KMS-11 (cell line): ENCODE measurements around the gene TMEM128.
"Not testable (repeated sequence)": the region's sequence is repeated elsewhere in the genome, so short reads cannot be mapped to it uniquely, and the experiment has no call there.

Source experiments
- H2AFZ ChIP-seq: fragments of 200-600 bp; sonication (generic); 2 replicates; pipeline ENCODE4 v1.6.1; 2016; ENCODE audit warnings: antibody characterized with exemption, mixed run types, low read depth
- H3K27ac ChIP-seq: fragments of 200-600 bp; sonication (generic); 2 replicates; pipeline ENCODE4 v1.6.1; 2016; ENCODE audit warnings: mild to moderate bottlenecking, mixed run types
- H3K27me3 ChIP-seq: fragments of 200-600 bp; sonication (generic); 2 replicates; pipeline ENCODE4 v1.6.1; 2017; ENCODE audit warnings: mild to moderate bottlenecking, low read depth, mixed run types, moderate library complexity; ENCODE audit not compliant: insufficient read depth
- H3K36me3 ChIP-seq: fragments of 200-600 bp; sonication (generic); 2 replicates; pipeline ENCODE4 v1.6.1; 2017; ENCODE audit warnings: mild to moderate bottlenecking, mixed run types; ENCODE audit not compliant: insufficient read depth
- H3K4me1 ChIP-seq: fragments of 200-600 bp; sonication (generic); 2 replicates; pipeline ENCODE4 v1.6.1; 2016; ENCODE audit warnings: mild to moderate bottlenecking, low read depth, mixed run types; ENCODE audit not compliant: poor library complexity, severe bottlenecking
- H3K4me2 ChIP-seq: fragments of 200-600 bp; sonication (generic); 2 replicates; pipeline ENCODE4 v1.7.0; 2016; ENCODE audit warnings: mild to moderate bottlenecking, mixed run types
- H3K4me3 ChIP-seq: fragments of 200-600 bp; sonication (generic); IDR thresholded peaks from 2 replicates; pipeline ENCODE4 v1.6.1; 2017; ENCODE audit warnings: low read depth, low read length, mixed read lengths; ENCODE audit not compliant: insufficient read depth
- H3K79me2 ChIP-seq: fragments of 200-600 bp; sonication (generic); 2 replicates; pipeline ENCODE4 v1.6.1; 2016; ENCODE audit warnings: low read depth, mixed run types; ENCODE audit not compliant: insufficient read depth
- H3K9ac ChIP-seq: fragments of 200-600 bp; sonication (generic); 2 replicates; pipeline ENCODE4 v1.6.1; 2016; ENCODE audit warnings: mild to moderate bottlenecking, mixed run types
- H4K20me1 ChIP-seq: fragments of 200-600 bp; sonication (generic); 2 replicates; pipeline ENCODE4 v1.6.1; 2016; ENCODE audit warnings: mild to moderate bottlenecking, mixed run types; ENCODE audit not compliant: insufficient read depth
- CTCF ChIP-seq: fragments of 200-600 bp; sonication (generic); conservative IDR thresholded peaks from 2 replicates; pipeline ENCODE4 v1.6.1; 2017; ENCODE audit warnings: low read depth, mild to moderate bottlenecking, antibody characterized with exemption, low read length, moderate library complexity, mixed read lengths

The TMEM128 gene

GRCh38 chr4:4254666-4255065 lies 6.6 kb upstream of the TMEM128 start:
- TF ChIP-seq CTCF, result no peak

GRCh38 chr4:4254199-4254598 lies 6.2 kb upstream of the TMEM128 start:
- TF ChIP-seq CTCF, result no peak
- Histone ChIP-seq H4K20me1 (no peaks in the 10 kb centered on the region), H3K4me3 (no peak overlapping the region), H3K27ac (no peak overlapping the region), H3K4me2 (no peak overlapping the region), H3K27me3 (no peaks in the 10 kb centered on the region), H3K36me3 (no peaks in the 10 kb centered on the region), H3K9ac (no peak overlapping the region), H3K4me1 (no peaks in the 10 kb centered on the region), H2AFZ (no peak overlapping the region), H3K79me2 (no peaks in the 10 kb centered on the region)

More at GRCh38 chr4:4254666-4255065, 6.6 kb upstream of the TMEM128 start:
- no peaks in the 10 kb centered on the region for H4K20me1 ChIP-seq
- no peak overlapping the region for H2AFZ ChIP-seq
- no peak overlapping the region for H3K4me3 ChIP-seq
- no peaks in the 10 kb centered on the region for H3K4me1 ChIP-seq
- H3K27me3 ChIP-seq, result no peaks in the 10 kb centered on the region
- no peak overlapping the region for H3K9ac ChIP-seq
- H3K79me2 ChIP-seq, result no peaks in the 10 kb centered on the region
- no peak overlapping the region for H3K27ac ChIP-seq
- no peak overlapping the region for H3K4me2 ChIP-seq
- no peaks in the 10 kb centered on the region for H3K36me3 ChIP-seq

DNA sequence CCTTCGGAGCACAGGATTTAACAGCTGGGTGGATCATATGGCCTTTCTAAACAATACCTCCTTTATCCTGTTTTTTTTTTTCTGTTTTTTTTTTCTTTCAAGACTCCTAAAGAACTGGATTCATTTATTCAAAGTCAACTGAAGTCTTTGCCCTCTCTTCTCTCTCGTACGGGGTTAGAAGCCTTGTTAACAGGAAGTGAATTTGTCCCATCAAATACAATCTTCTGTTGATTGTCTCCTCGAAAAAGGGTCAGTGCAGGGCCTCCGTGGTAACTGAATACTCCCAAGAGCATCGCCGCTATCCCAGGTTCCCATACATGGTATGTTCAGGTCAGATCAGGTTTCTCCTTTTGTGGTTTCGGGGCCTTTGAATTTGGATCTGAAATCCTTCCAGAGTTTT lies 1.8 kb upstream of the TMEM128 start:
- H3K79me2 ChIP-seq, result no peaks in the 10 kb centered on the region

DNA sequence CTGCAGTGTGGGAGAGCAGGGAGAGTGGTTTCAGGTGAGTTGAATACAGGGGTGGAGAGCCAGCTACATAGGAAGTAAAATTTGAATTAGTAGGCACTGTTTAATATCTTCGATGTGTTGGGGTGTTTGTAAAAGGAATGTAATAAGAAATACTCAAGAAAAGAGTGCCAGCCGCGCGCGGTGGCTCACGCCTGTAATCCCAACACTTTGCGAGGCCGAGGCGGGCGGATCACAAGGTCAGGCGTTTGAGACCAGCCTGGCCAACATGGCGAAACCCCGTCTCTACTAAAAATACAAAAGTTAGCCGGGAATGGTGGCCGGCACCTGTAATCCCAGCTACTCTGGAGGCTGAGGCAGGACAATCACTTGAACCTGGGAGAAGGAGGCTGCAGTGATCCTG lies 1.3 kb upstream of the TMEM128 start:
- H3K79me2 ChIP-seq, H3K27me3 ChIP-seq, H3K9ac ChIP-seq, H3K36me3 ChIP-seq, H3K4me2 ChIP-seq, H4K20me1 ChIP-seq, H3K27ac ChIP-seq, H3K4me3 ChIP-seq, H3K4me1 ChIP-seq, H2AFZ ChIP-seq: not testable (repeated sequence)

More for the DNA sequence above, 1.8 kb upstream of the TMEM128 start:
- no peaks in the 10 kb centered on the region for H3K27me3 ChIP-seq
- no peaks in the 10 kb centered on the region for H4K20me1 ChIP-seq
- peaks cover 3% of the 10 kb centered on the region for H3K4me1 ChIP-seq
- no peak overlapping the region for H3K27ac ChIP-seq
- H3K36me3 ChIP-seq, result no peaks in the 10 kb centered on the region
- no peak overlapping the region for H3K4me2 ChIP-seq
- no peak overlapping the region for H3K9ac ChIP-seq
- no peak for TF ChIP-seq CTCF
- no peak overlapping the region for H3K4me3 ChIP-seq
- H2AFZ ChIP-seq, result no peak overlapping the region

DNA sequence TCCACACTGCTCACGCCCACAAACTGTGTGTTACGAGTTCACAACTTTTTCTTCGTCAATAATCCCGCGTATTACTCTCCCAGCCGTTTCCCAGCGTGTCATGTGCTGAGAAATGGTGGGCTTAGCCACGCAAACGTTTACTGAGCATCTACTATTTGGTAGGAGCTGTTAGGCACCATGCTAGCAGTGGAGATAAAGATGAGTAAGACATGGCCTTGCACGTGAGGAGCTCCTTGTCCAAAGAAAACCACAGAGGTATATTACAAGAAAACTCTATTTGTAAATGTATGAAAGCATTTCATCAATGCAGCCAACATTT lies 821 bp upstream of the TMEM128 start:
- Histone ChIP-seq H3K4me2 (peak overlapping the region; percentile 51), H3K27ac (peak overlapping the region; percentile 79; the same call in 1 of the 2 replicates), H3K79me2 (no peaks in the 10 kb centered on the region), H3K9ac (peak overlapping the region; percentile 82; the same call in 1 of the 2 replicates), H3K27me3 (no peaks in the 10 kb centered on the region), H3K36me3 (no peaks in the 10 kb centered on the region), H4K20me1 (no peaks in the 10 kb centered on the region), H3K4me1 (peaks cover 3% of the 10 kb centered on the region), H3K4me3 (no peak overlapping the region), H2AFZ (peak overlapping the region; percentile 95; the same call in 1 of the 2 replicates)
- no peak for TF ChIP-seq CTCF
